ES-I3 (cell line): Measurements from ENCODE around the gene MBD5.

Experiments
- H3K36me3 ChIP-seq: 2 replicates; pipeline ENCODE4 v1.6.1; 2013; ENCODE audit warnings: mild to moderate bottlenecking, low read length, control low read depth, moderate library complexity; ENCODE audit not compliant: insufficient read depth
- H3K4me1 ChIP-seq: 2 replicates; pipeline ENCODE4 v1.6.1; 2013; ENCODE audit warnings: mild to moderate bottlenecking, control low read depth, low read length; ENCODE audit not compliant: insufficient read depth
- H3K9ac ChIP-seq: 2 replicates; pipeline ENCODE4 v1.6.1; 2013; ENCODE audit warnings: low read depth, mild to moderate bottlenecking, low read length, moderate library complexity
- H3K9me3 ChIP-seq: 2 replicates; pipeline ENCODE4 v1.6.1; 2013; ENCODE audit warnings: mild to moderate bottlenecking, low read length, moderate library complexity; ENCODE audit not compliant: control insufficient read depth, insufficient read depth

Gene MBD5

GRCh38 chr2:148484066-148484465 lies 463.2 kb downstream of the MBD5 start:
- no peaks in the 10 kb centered on the region for H3K36me3 ChIP-seq
- H3K9me3 ChIP-seq = no peaks in the 10 kb centered on the region
- H3K9ac ChIP-seq = no peak overlapping the region
- no peaks in the 10 kb centered on the region for H3K4me1 ChIP-seq

- no peak overlapping the region for H3K9ac ChIP-seq
- H3K9me3 ChIP-seq = no peaks in the 10 kb centered on the region
- H3K4me1 ChIP-seq = peaks cover 3% of the 10 kb centered on the region; the same call in 1 of the 2 replicates
- no peaks in the 10 kb centered on the region for H3K36me3 ChIP-seq
Measured at GRCh38 chr2:148486655-148487054, 465.8 kb downstream of the MBD5 start.

- peaks cover 3% of the 10 kb centered on the region; the same call in 1 of the 2 replicates for H3K4me1 ChIP-seq
Measured at GRCh38 chr2:148487439-148487838, 466.5 kb downstream of the MBD5 start.

GRCh38 chr2:148490840-148491439 lies 470.0 kb downstream of the MBD5 start:
- Histone ChIP-seq H3K36me3 (no peaks in the 10 kb centered on the region), H3K4me1 (peaks cover 3% of the 10 kb centered on the region; the same call in 1 of the 2 replicates), H3K9ac (no peak overlapping the region), H3K9me3 (no peaks in the 10 kb centered on the region)

More at GRCh38 chr2:148487439-148487838, 466.5 kb downstream of the MBD5 start:
- no peak overlapping the region for H3K9ac ChIP-seq
- no peaks in the 10 kb centered on the region for H3K36me3 ChIP-seq
- no peaks in the 10 kb centered on the region for H3K9me3 ChIP-seq

- no peaks in the 10 kb centered on the region for H3K36me3 ChIP-seq
- H3K9me3 ChIP-seq = no peaks in the 10 kb centered on the region
- peaks cover 7% of the 10 kb centered on the region; the same call in 1 of the 2 replicates for H3K4me1 ChIP-seq
- no peak overlapping the region for H3K9ac ChIP-seq
Measured at GRCh38 chr2:148493822-148494563, 473.1 kb downstream of the MBD5 start.

- Histone ChIP-seq H3K9ac (no peak overlapping the region), H3K4me1 (peaks cover 4% of the 10 kb centered on the region; the same call in 1 of the 2 replicates), H3K9me3 (no peaks in the 10 kb centered on the region), H3K36me3 (no peaks in the 10 kb centered on the region)
Measured at GRCh38 chr2:148495586-148495985, 474.7 kb downstream of the MBD5 start.

- Histone ChIP-seq H3K9ac (no peak overlapping the region), H3K9me3 (no peaks in the 10 kb centered on the region), H3K4me1 (peaks cover 7% of the 10 kb centered on the region; the same call in 1 of the 2 replicates), H3K36me3 (no peaks in the 10 kb centered on the region)
Measured at GRCh38 chr2:148501545-148501944, 480.7 kb downstream of the MBD5 start.

- no peaks in the 10 kb centered on the region for H3K36me3 ChIP-seq
- no peaks in the 10 kb centered on the region for H3K9me3 ChIP-seq
- peaks cover 6% of the 10 kb centered on the region; the same call in 1 of the 2 replicates for H3K4me1 ChIP-seq
- no peak overlapping the region for H3K9ac ChIP-seq
Measured at GRCh38 chr2:148503516-148503915, 482.6 kb downstream of the MBD5 start.

- H3K36me3 ChIP-seq = no peaks in the 10 kb centered on the region
- H3K9me3 ChIP-seq = no peaks in the 10 kb centered on the region
- peaks cover 5% of the 10 kb centered on the region; the same call in 1 of the 2 replicates for H3K4me1 ChIP-seq
- H3K9ac ChIP-seq = no peak overlapping the region
Measured at GRCh38 chr2:148507970-148508369, 487.1 kb downstream of the MBD5 start.

GRCh38 chr2:148508878-148509287 lies 488.0 kb downstream of the MBD5 start:
- no peaks in the 10 kb centered on the region for H3K9me3 ChIP-seq
- H3K36me3 ChIP-seq = no peaks in the 10 kb centered on the region
- H3K9ac ChIP-seq = no peak overlapping the region
- peaks cover 5% of the 10 kb centered on the region; the same call in 1 of the 2 replicates for H3K4me1 ChIP-seq

GRCh38 chr2:148509288-148509902 lies 488.5 kb downstream of the MBD5 start:
- Histone ChIP-seq H3K9ac (no peak overlapping the region), H3K36me3 (no peaks in the 10 kb centered on the region), H3K9me3 (no peaks in the 10 kb centered on the region), H3K4me1 (peaks cover 5% of the 10 kb centered on the region; the same call in 1 of the 2 replicates)

GRCh38 chr2:148511883-148512282 lies 491.0 kb downstream of the MBD5 start:
- no peaks in the 10 kb centered on the region for H3K9me3 ChIP-seq
- no peaks in the 10 kb centered on the region for H3K36me3 ChIP-seq
- no peak overlapping the region for H3K9ac ChIP-seq

GRCh38 chr2:148512501-148512900 lies 491.6 kb downstream of the MBD5 start:
- H3K36me3 ChIP-seq = no peaks in the 10 kb centered on the region
- no peak overlapping the region for H3K9ac ChIP-seq
- peaks cover 5% of the 10 kb centered on the region; the same call in 1 of the 2 replicates for H3K4me1 ChIP-seq
- no peaks in the 10 kb centered on the region for H3K9me3 ChIP-seq

More at GRCh38 chr2:148511883-148512282, 491.0 kb downstream of the MBD5 start:
- peaks cover 5% of the 10 kb centered on the region; the same call in 1 of the 2 replicates for H3K4me1 ChIP-seq

- peaks cover 6% of the 10 kb centered on the region for H3K4me1 ChIP-seq
- H3K9ac ChIP-seq = no peak overlapping the region
- H3K9me3 ChIP-seq = no peaks in the 10 kb centered on the region
- no peaks in the 10 kb centered on the region for H3K36me3 ChIP-seq
Measured at GRCh38 chr2:148513427-148513826, 492.5 kb downstream of the MBD5 start.
